HepG2 (cell line): ENCODE data around the gene TAMALIN. TPM values are rescaled to one million over a fixed set of nuclear protein-coding genes. Genes with fewer than 3 reads are reported as not detected.

Experiments used
- DNMT1 ChIP-seq: sonication (generic); formaldehyde crosslinking; IDR thresholded peaks from 2 replicates; pipeline ENCODE4 v1.5.1; 2020; ENCODE audit warnings: mild to moderate bottlenecking, missing genetic modification reagents
- GFI1 ChIP-seq: sonication (generic); formaldehyde crosslinking; IDR thresholded peaks from 2 replicates; pipeline ENCODE4 v1.5.0; 2020; ENCODE audit warnings: missing genetic modification reagents, mild to moderate bottlenecking, borderline replicate concordance
- KAT8 ChIP-seq: IDR thresholded peaks from 2 replicates; pipeline ENCODE4 v1.6.1; 2016; ENCODE audit warnings: missing genetic modification reagents, missing compliant biosample characterization
- KLF6 ChIP-seq: IDR thresholded peaks from 2 replicates; pipeline ENCODE4 v1.8.0; 2016; ENCODE audit warnings: missing biosample characterization, missing genetic modification reagents
- MEF2D ChIP-seq: sonication (generic); formaldehyde crosslinking; IDR thresholded peaks from 2 replicates; pipeline ENCODE4 v1.5.1; 2020; ENCODE audit warnings: mild to moderate bottlenecking, missing genetic modification reagents
- NCOA1 ChIP-seq: sonication (generic); formaldehyde crosslinking; IDR thresholded peaks from 2 replicates; pipeline ENCODE4 v1.9.0; 2021; ENCODE audit warnings: missing genetic modification reagents
- PBX2 ChIP-seq: IDR thresholded peaks from 2 replicates; pipeline ENCODE4 v1.6.1; 2016; ENCODE audit warnings: control low read depth
- PCBP2 ChIP-seq: fragments of 200-400 bp; formaldehyde crosslinking; optimal IDR thresholded peaks from 2 replicates; pipeline ENCODE3; 2018; ENCODE audit warnings: low read length, low read depth; ENCODE audit not compliant: poor library complexity, severe bottlenecking
- SOX5 ChIP-seq: IDR thresholded peaks from 2 replicates; pipeline ENCODE4 v1.6.1; 2016; ENCODE audit warnings: borderline replicate concordance
- SPEN ChIP-seq: sonication (generic); formaldehyde crosslinking; IDR thresholded peaks from 2 replicates; pipeline ENCODE4 v1.5.1; 2020; ENCODE audit warnings: low read depth, mild to moderate bottlenecking, missing genetic modification reagents
- SRSF1 ChIP-seq: fragments of 200-400 bp; formaldehyde crosslinking; optimal IDR thresholded peaks from 2 replicates; pipeline ENCODE3; 2017; ENCODE audit warnings: mild to moderate bottlenecking, low read depth, low read length, moderate library complexity
- ZNF451 ChIP-seq: sonication (generic); formaldehyde crosslinking; IDR thresholded peaks from 2 replicates; pipeline ENCODE4 v1.5.0; 2020; ENCODE audit warnings: mild to moderate bottlenecking, missing genetic modification reagents
- ZNF510 ChIP-seq: sonication (generic); formaldehyde crosslinking; IDR thresholded peaks from 2 replicates; pipeline ENCODE4 v1.4.0; 2020; ENCODE audit warnings: low read depth, mild to moderate bottlenecking, missing genetic modification reagents
- ZNF607 ChIP-seq: sonication (generic); formaldehyde crosslinking; IDR thresholded peaks from 2 replicates; pipeline ENCODE4 v1.5.1; 2020; ENCODE audit warnings: missing genetic modification reagents, mild to moderate bottlenecking, borderline replicate concordance
- ZNF629 ChIP-seq: sonication (generic); formaldehyde crosslinking; conservative IDR thresholded peaks from 2 replicates; pipeline ENCODE4 v1.5.0; 2020; ENCODE audit warnings: missing genetic modification reagents
- ZNF652 ChIP-seq: IDR thresholded peaks from 2 replicates; pipeline ENCODE4 v1.6.1; 2016; ENCODE audit warnings: low read depth, borderline replicate concordance
- polyA plus RNA-seq, 8 experiments: library from polyadenylated mRNA; depleted of rRNA in 3 of 8; stranded (reverse) in 7 of 8; unstranded in 1 of 8; fragments of >200 nt; fragmentation: Illumina TruSeq in 4 of 8; extraction: Trizol in 4 of 8; gene quantifications; 2 replicates each; pipeline versions ENCODE4 v1.2.1 to v1.2.3, GENCODE V29; 2011 to 2016; ENCODE audit warnings: low read depth in 4 of 8, missing spikeins in 1 of 8, mixed read lengths in 1 of 8; ENCODE audit not compliant: insufficient read depth in 1 of 8
- total RNA-seq, 5 experiments: library from RNA; depleted of rRNA; stranded (reverse); fragments of >200 nt; fragmentation: Illumina TruSeq; extraction: Trizol; gene quantifications; 2 replicates each; pipeline ENCODE4 v1.2.3, GENCODE V29; 2016; ENCODE audit warnings: low read depth in 1 of 5
- TF ChIP-seq, protein P1 (sequence below): sonication (generic); formaldehyde crosslinking; IDR thresholded peaks from 2 replicates; pipeline ENCODE4 v1.5.1; 2020; ENCODE audit warnings: mild to moderate bottlenecking, missing genetic modification reagents, moderate library complexity
- TF ChIP-seq, protein P2 (sequence below): sonication (generic); formaldehyde crosslinking; IDR thresholded peaks from 2 replicates; pipeline ENCODE4 v1.4.0; 2020; ENCODE audit warnings: missing genetic modification reagents, mild to moderate bottlenecking, borderline replicate concordance
- TF ChIP-seq, protein P3 (sequence below): sonication (generic); formaldehyde crosslinking; IDR thresholded peaks from 2 replicates; pipeline ENCODE4 v1.4.0; 2020; ENCODE audit warnings: missing genetic modification reagents, mild to moderate bottlenecking, borderline replicate concordance

The TAMALIN gene
- total and polyA plus RNA-seq, 2 of the 13 experiments (the other 11 are each of a cell fraction or from before 2014, with no cell fraction given) = 2.9 to 10.9 TPM

- TF ChIP-seq, protein P1, sequence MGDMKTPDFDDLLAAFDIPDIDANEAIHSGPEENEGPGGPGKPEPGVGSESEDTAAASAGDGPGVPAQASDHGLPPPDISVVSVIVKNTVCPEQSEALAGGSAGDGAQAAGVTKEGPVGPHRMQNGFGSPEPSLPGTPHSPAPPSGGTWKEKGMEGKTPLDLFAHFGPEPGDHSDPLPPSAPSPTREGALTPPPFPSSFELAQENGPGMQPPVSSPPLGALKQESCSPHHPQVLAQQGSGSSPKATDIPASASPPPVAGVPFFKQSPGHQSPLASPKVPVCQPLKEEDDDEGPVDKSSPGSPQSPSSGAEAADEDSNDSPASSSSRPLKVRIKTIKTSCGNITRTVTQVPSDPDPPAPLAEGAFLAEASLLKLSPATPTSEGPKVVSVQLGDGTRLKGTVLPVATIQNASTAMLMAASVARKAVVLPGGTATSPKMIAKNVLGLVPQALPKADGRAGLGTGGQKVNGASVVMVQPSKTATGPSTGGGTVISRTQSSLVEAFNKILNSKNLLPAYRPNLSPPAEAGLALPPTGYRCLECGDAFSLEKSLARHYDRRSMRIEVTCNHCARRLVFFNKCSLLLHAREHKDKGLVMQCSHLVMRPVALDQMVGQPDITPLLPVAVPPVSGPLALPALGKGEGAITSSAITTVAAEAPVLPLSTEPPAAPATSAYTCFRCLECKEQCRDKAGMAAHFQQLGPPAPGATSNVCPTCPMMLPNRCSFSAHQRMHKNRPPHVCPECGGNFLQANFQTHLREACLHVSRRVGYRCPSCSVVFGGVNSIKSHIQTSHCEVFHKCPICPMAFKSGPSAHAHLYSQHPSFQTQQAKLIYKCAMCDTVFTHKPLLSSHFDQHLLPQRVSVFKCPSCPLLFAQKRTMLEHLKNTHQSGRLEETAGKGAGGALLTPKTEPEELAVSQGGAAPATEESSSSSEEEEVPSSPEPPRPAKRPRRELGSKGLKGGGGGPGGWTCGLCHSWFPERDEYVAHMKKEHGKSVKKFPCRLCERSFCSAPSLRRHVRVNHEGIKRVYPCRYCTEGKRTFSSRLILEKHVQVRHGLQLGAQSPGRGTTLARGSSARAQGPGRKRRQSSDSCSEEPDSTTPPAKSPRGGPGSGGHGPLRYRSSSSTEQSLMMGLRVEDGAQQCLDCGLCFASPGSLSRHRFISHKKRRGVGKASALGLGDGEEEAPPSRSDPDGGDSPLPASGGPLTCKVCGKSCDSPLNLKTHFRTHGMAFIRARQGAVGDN (CRISPR knock-in tag) = peak; percentile 74; the same call in 1 of the 2 replicates
- peak; percentile 100 for TF ChIP-seq MEF2D (CRISPR knock-in tag)
- no peak for TF ChIP-seq ZNF510 (CRISPR knock-in tag)
- TF ChIP-seq SOX5 (CRISPR knock-in tag) = no peak
- peak; percentile 60; the same call in 1 of the 2 replicates for TF ChIP-seq SPEN (CRISPR knock-in tag)
- no peak for TF ChIP-seq ZNF629 (CRISPR knock-in tag)
- TF ChIP-seq DNMT1 = no peak
- TF ChIP-seq, protein P2, sequence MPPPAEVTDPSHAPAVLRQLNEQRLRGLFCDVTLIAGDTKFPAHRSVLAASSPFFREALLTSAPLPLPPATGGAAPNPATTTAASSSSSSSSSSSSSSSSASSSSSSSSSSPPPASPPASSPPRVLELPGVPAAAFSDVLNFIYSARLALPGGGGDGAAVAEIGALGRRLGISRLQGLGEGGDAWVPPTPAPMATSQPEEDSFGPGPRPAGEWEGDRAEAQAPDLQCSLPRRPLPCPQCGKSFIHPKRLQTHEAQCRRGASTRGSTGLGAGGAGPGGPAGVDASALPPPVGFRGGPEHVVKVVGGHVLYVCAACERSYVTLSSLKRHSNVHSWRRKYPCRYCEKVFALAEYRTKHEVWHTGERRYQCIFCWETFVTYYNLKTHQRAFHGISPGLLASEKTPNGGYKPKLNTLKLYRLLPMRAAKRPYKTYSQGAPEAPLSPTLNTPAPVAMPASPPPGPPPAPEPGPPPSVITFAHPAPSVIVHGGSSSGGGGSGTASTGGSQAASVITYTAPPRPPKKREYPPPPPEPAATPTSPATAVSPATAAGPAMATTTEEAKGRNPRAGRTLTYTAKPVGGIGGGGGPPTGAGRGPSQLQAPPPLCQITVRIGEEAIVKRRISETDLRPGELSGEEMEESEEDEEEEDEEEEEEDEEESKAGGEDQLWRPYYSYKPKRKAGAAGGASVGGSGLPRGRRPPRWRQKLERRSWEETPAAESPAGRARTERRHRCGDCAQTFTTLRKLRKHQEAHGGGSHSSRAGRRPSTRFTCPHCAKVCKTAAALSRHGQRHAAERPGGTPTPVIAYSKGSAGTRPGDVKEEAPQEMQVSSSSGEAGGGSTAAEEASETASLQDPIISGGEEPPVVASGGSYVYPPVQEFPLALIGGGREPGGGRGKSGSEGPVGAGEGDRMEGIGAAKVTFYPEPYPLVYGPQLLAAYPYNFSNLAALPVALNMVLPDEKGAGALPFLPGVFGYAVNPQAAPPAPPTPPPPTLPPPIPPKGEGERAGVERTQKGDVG = no peak
- TF ChIP-seq ZNF607 (CRISPR knock-in tag) = 0 out of 2 replicates have a peak, but pooled peaks have one; percentile 43
- no peak for TF ChIP-seq PBX2 (CRISPR knock-in tag)
- no peak for TF ChIP-seq ZNF652 (CRISPR knock-in tag)
- no peak for TF ChIP-seq PCBP2
- TF ChIP-seq SRSF1 = peak; percentile 68
- TF ChIP-seq ZNF451 (CRISPR knock-in tag) = no peak
- peak; percentile 22; the same call in 1 of the 2 replicates for TF ChIP-seq KAT8 (CRISPR knock-in tag)
- no peak for TF ChIP-seq KLF6 (CRISPR knock-in tag)
- no peak for TF ChIP-seq GFI1 (CRISPR knock-in tag)
- TF ChIP-seq, protein P3, sequence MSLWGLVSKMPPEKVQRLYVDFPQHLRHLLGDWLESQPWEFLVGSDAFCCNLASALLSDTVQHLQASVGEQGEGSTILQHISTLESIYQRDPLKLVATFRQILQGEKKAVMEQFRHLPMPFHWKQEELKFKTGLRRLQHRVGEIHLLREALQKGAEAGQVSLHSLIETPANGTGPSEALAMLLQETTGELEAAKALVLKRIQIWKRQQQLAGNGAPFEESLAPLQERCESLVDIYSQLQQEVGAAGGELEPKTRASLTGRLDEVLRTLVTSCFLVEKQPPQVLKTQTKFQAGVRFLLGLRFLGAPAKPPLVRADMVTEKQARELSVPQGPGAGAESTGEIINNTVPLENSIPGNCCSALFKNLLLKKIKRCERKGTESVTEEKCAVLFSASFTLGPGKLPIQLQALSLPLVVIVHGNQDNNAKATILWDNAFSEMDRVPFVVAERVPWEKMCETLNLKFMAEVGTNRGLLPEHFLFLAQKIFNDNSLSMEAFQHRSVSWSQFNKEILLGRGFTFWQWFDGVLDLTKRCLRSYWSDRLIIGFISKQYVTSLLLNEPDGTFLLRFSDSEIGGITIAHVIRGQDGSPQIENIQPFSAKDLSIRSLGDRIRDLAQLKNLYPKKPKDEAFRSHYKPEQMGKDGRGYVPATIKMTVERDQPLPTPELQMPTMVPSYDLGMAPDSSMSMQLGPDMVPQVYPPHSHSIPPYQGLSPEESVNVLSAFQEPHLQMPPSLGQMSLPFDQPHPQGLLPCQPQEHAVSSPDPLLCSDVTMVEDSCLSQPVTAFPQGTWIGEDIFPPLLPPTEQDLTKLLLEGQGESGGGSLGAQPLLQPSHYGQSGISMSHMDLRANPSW (CRISPR knock-in tag) = no peak
- TF ChIP-seq NCOA1 = no peak
Measured at GRCh38 chr12:52036587-52037171, 29.9 kb downstream of the TAMALIN start (continued).
